ENCODE results near the gene KLHL5. TPM values are rescaled to one million over a fixed set of nuclear protein-coding genes. Genes with fewer than 3 reads are reported as not detected.

Gene KLHL5
- total RNA-seq, 1 experiment from 2014 or later, result 115 TPM

- peak; percentile 26 to 93 for DNase-seq
- peak within 1 kb of the TSS; percentile 98 for H3K27ac ChIP-seq
- no peaks in the 10 kb centered on the region for H3K27me3 ChIP-seq (ENCODE audit: insufficient read depth, low read depth)
- peaks cover 60% of the 10 kb centered on the region for H3F3A ChIP-seq (ENCODE audit: insufficient read depth, low read depth)
- peaks cover 68% of the 10 kb centered on the region for H3K4me1 ChIP-seq (replicated peaks; ENCODE audit: insufficient read depth)
- no peaks in the 10 kb centered on the region for H4K20me1 ChIP-seq (ENCODE audit: insufficient read depth)
- H3K9me3 ChIP-seq (ENCODE audit: insufficient read depth, low read depth), result no peaks in the 10 kb centered on the region
- peak within 1 kb of the TSS; percentile 95 for H3K4me2 ChIP-seq
- H3K9me2 ChIP-seq (ENCODE audit: insufficient read depth), result no peaks in the 10 kb centered on the region
- H3K36me3 ChIP-seq (ENCODE audit: low read depth), result peaks cover 15% of the 10 kb centered on the region; the same call in 1 of the 2 replicates
- BruUV-seq (replicated peaks), result no TSS peak
- peaks cover 45% of the 10 kb centered on the region for H3K79me2 ChIP-seq (ENCODE audit: low read depth)
- ChIA-PET CTCF (no interaction called here), POLR2A (ENCODE audit: unreplicated experiment) (interaction anchor here (0.6 kb wide), 1 partner anchor 13 kb away, joined by 8 read pairs; no protein-coding TSS in a partner anchor)
- TF ChIP-seq EZH2 (IDR thresholded peaks at IDR 0.05; ENCODE audit: low read depth), result no peak
- no peak for TF ChIP-seq CTCF (conservative IDR thresholded peaks at IDR 0.05)
- intact Hi-C loops (cut with micrococcal nuclease; ENCODE audit: unreplicated experiment), result loop anchor here (1.0 to 10.0 kb wide), 3 partner anchors 11 to 368 kb away; partner anchors contain the start of gene KLF3
- no peak within 1 kb of the TSS for H2AFZ ChIP-seq
- H3K4me3 ChIP-seq, result peak within 1 kb of the TSS; percentile 71
These were observed 29.6 kb upstream of the KLHL5 start, which contains the start of gene TMEM156 for GRCh38 chr4:39032218-39033085. Gene TMEM156 (minus strand): TSS chr4:39032409. CDS start chr4:39032313, 96 bp downstream.

- ChIA-PET POLR2A (ENCODE audit: unreplicated experiment) (no interaction called here), CTCF (no interaction called here)
- no peaks in the 10 kb centered on the region for H4K20me1 ChIP-seq (ENCODE audit: insufficient read depth)
- intact Hi-C loops (cut with micrococcal nuclease; ENCODE audit: unreplicated experiment), result loop anchor here (1.0 to 10.0 kb wide), 3 partner anchors 8 to 576 kb away; partner anchors contain the start of gene KLF3
- peak overlapping the region; percentile 98 for H3K27ac ChIP-seq
- H3K36me3 ChIP-seq (ENCODE audit: low read depth), result 0 out of 2 replicates have a peak, but pooled peaks cover 3% of the 10 kb centered on the region
- peak; percentile 65 to 98 for DNase-seq
- peak overlapping the region; percentile 69 for H3K4me2 ChIP-seq
- no TSS peak for BruUV-seq (replicated peaks)
- H3K9me2 ChIP-seq (ENCODE audit: insufficient read depth), result no peaks in the 10 kb centered on the region
- TF ChIP-seq EZH2 (IDR thresholded peaks at IDR 0.05; ENCODE audit: low read depth) (no peak), CTCF (conservative IDR thresholded peaks at IDR 0.05) (no peak)
- no peaks in the 10 kb centered on the region for H3K9me3 ChIP-seq (ENCODE audit: insufficient read depth, low read depth)
- no peak overlapping the region; the same call in 1 of the 2 replicates for H3K4me3 ChIP-seq
- peaks cover 10% of the 10 kb centered on the region for H3K79me2 ChIP-seq (ENCODE audit: low read depth)
- peaks cover 77% of the 10 kb centered on the region for H3K4me1 ChIP-seq (replicated peaks; ENCODE audit: insufficient read depth)
- H3F3A ChIP-seq (ENCODE audit: insufficient read depth, low read depth), result peaks cover 62% of the 10 kb centered on the region
- no peaks in the 10 kb centered on the region for H3K27me3 ChIP-seq (ENCODE audit: insufficient read depth, low read depth)
- H2AFZ ChIP-seq, result no peak overlapping the region
These were observed 25.9 kb upstream of the KLHL5 start for GRCh38 chr4:39036172-39036571.

GRCh38 chr4:39037491-39037825, 24.6 kb upstream of the KLHL5 start:
- CTCF ChIA-PET, result no interaction called here
- intact Hi-C loops (cut with micrococcal nuclease; ENCODE audit: unreplicated experiment), result loop anchor here (5.0 to 10.0 kb wide), 2 partner anchors 373 to 575 kb away; partner anchors contain the start of gene KLF3
- Histone ChIP-seq H2AFZ (no peak overlapping the region), H4K20me1 (ENCODE audit: insufficient read depth) (no peaks in the 10 kb centered on the region), H3K4me1 (replicated peaks; ENCODE audit: insufficient read depth) (peaks cover 88% of the 10 kb centered on the region), H3K4me3 (no peak overlapping the region), H3K27me3 (ENCODE audit: insufficient read depth, low read depth) (no peaks in the 10 kb centered on the region), H3F3A (ENCODE audit: insufficient read depth, low read depth) (peaks cover 67% of the 10 kb centered on the region), H3K9me2 (ENCODE audit: insufficient read depth) (no peaks in the 10 kb centered on the region), H3K9me3 (ENCODE audit: insufficient read depth, low read depth) (no peaks in the 10 kb centered on the region), H3K27ac (peak overlapping the region; percentile 98), H3K4me2 (peak overlapping the region; percentile 69), H3K36me3 (ENCODE audit: low read depth) (no peaks in the 10 kb centered on the region), H3K79me2 (ENCODE audit: low read depth) (no peaks in the 10 kb centered on the region)
- BruUV-seq (replicated peaks), result no TSS peak
- POLR2A ChIA-PET (ENCODE audit: unreplicated experiment), result interaction anchor here (0.7 kb wide), 1 partner anchor 417 kb away, joined by 5 read pairs; no protein-coding TSS in a partner anchor
- peak; percentile 31 to 67 for DNase-seq
- TF ChIP-seq EZH2 (IDR thresholded peaks at IDR 0.05; ENCODE audit: low read depth) (no peak), CTCF (conservative IDR thresholded peaks at IDR 0.05) (no peak)

Data from PC-9 (cell line).